Skeletal muscle satellite cell (primary cell): Measurements from ENCODE around the gene NSMCE1.
A peak's percentile ranks its signal among the peaks of the same experiment; 100 is the strongest.
"Not testable (repeated sequence)": the region's sequence is repeated elsewhere in the genome, so short reads cannot be mapped to it uniquely, and the experiment has no call there.

Source experiments
- H3K27me3 ChIP-seq: 2 replicates; pipeline ENCODE4 v1.7.0; 2013; ENCODE audit warnings: low read length; ENCODE audit not compliant: control insufficient read depth, insufficient read depth
- H3K36me3 ChIP-seq: 2 replicates; pipeline ENCODE4 v1.7.0; 2013; ENCODE audit warnings: mild to moderate bottlenecking, control low read depth, low read length; ENCODE audit not compliant: insufficient read depth
- H3K4me1 ChIP-seq: 2 replicates; pipeline ENCODE4 v1.7.0; 2013; ENCODE audit warnings: low read length; ENCODE audit not compliant: control insufficient read depth, insufficient read depth
- H3K4me2 ChIP-seq: 2 replicates; pipeline ENCODE4 v1.7.0; 2013; ENCODE audit warnings: mild to moderate bottlenecking, low read length
- H3K4me3 ChIP-seq: 2 replicates; pipeline ENCODE4 v1.7.0; 2013; ENCODE audit warnings: low read length
- H3K9ac ChIP-seq: 2 replicates; pipeline ENCODE4 v1.7.0; 2013; ENCODE audit warnings: mild to moderate bottlenecking, low read depth, low read length, moderate library complexity
- H3K9me3 ChIP-seq: replicated peaks from 2 replicates; pipeline ENCODE4 v1.7.0; 2013; ENCODE audit warnings: mild to moderate bottlenecking, control low read depth, low read length

The NSMCE1 gene

GRCh38 chr16:27298132-27298531, 29.6 kb upstream of the NSMCE1 start:
- H3K4me1 ChIP-seq = no peaks in the 10 kb centered on the region
- H3K9ac ChIP-seq = no peak overlapping the region
- no peaks in the 10 kb centered on the region for H3K9me3 ChIP-seq
- no peak overlapping the region for H3K4me2 ChIP-seq
- no peak overlapping the region for H3K4me3 ChIP-seq
- no peaks in the 10 kb centered on the region for H3K36me3 ChIP-seq
- H3K27me3 ChIP-seq = no peaks in the 10 kb centered on the region

GRCh38 chr16:27293343-27293742, 24.8 kb upstream of the NSMCE1 start:
- Histone ChIP-seq H3K27me3 (no peaks in the 10 kb centered on the region), H3K4me2 (no peak overlapping the region)

GRCh38 chr16:27291722-27292240, 23.2 kb upstream of the NSMCE1 start:
- H3K4me3 ChIP-seq = no peak overlapping the region

More at GRCh38 chr16:27293343-27293742, 24.8 kb upstream of the NSMCE1 start:
- H3K9me3 ChIP-seq = no peaks in the 10 kb centered on the region
- H3K4me3 ChIP-seq = no peak overlapping the region
- H3K4me1 ChIP-seq = no peaks in the 10 kb centered on the region
- H3K9ac ChIP-seq = no peak overlapping the region
- no peaks in the 10 kb centered on the region for H3K36me3 ChIP-seq

GRCh38 chr16:27291106-27291505, 22.5 kb upstream of the NSMCE1 start:
- H3K9me3 ChIP-seq = no peaks in the 10 kb centered on the region
- H3K9ac ChIP-seq = no peak overlapping the region
- H3K4me1 ChIP-seq = peaks cover 9% of the 10 kb centered on the region
- no peaks in the 10 kb centered on the region for H3K27me3 ChIP-seq
- no peak overlapping the region for H3K4me2 ChIP-seq
- no peaks in the 10 kb centered on the region for H3K36me3 ChIP-seq
- H3K4me3 ChIP-seq = no peak overlapping the region

More at GRCh38 chr16:27291722-27292240, 23.2 kb upstream of the NSMCE1 start:
- no peak overlapping the region for H3K9ac ChIP-seq
- no peak overlapping the region for H3K4me2 ChIP-seq
- H3K9me3 ChIP-seq = no peaks in the 10 kb centered on the region
- H3K36me3 ChIP-seq = no peaks in the 10 kb centered on the region
- peaks cover 4% of the 10 kb centered on the region for H3K4me1 ChIP-seq
- no peaks in the 10 kb centered on the region for H3K27me3 ChIP-seq

- no peak overlapping the region for H3K9ac ChIP-seq
- no peaks in the 10 kb centered on the region for H3K36me3 ChIP-seq
- H3K9me3 ChIP-seq = no peaks in the 10 kb centered on the region
- H3K4me1 ChIP-seq = peaks cover 13% of the 10 kb centered on the region
- H3K4me3 ChIP-seq = no peak overlapping the region
- H3K4me2 ChIP-seq = no peak overlapping the region
- no peaks in the 10 kb centered on the region for H3K27me3 ChIP-seq
Measured at GRCh38 chr16:27290562-27290961, 22.0 kb upstream of the NSMCE1 start.

DNA sequence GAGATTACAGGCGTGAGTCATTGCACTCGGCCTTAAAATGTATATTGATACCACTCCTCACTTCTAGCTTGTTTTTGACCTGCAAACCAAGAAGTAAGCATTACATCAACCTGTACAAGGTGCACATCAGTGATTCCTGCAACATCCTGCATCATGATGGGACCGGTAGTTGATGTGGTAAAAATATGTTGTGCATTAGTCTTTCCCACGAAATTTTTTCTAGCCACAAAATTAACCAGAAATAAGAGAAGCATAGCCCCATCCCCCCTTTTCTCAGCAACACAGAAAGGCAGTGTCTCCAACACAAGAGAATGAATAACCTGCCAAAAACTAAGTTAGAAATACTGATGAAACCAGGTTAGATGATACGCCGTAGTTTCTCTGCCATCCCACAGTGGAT, 21.1 kb upstream of the NSMCE1 start:
- Histone ChIP-seq H3K27me3 (no peaks in the 10 kb centered on the region), H3K4me3 (no peak overlapping the region), H3K9me3 (no peaks in the 10 kb centered on the region), H3K4me2 (no peak overlapping the region), H3K36me3 (no peaks in the 10 kb centered on the region), H3K9ac (no peak overlapping the region), H3K4me1 (peaks cover 13% of the 10 kb centered on the region)

- H3K4me3 ChIP-seq, H3K36me3 ChIP-seq, H3K9me3 ChIP-seq, H3K27me3 ChIP-seq, H3K4me2 ChIP-seq, H3K9ac ChIP-seq: not testable (repeated sequence)
- H3K4me1 ChIP-seq = peaks cover 13% of the 10 kb centered on the region
Measured at GRCh38 chr16:27288313-27288712, 19.7 kb upstream of the NSMCE1 start.

GRCh38 chr16:27287887-27288286, 19.3 kb upstream of the NSMCE1 start:
- no peaks in the 10 kb centered on the region for H3K36me3 ChIP-seq
- H3K4me3 ChIP-seq = no peak overlapping the region
- no peaks in the 10 kb centered on the region for H3K27me3 ChIP-seq
- H3K9ac ChIP-seq = no peak overlapping the region
- H3K9me3 ChIP-seq = no peaks in the 10 kb centered on the region
- peaks cover 13% of the 10 kb centered on the region for H3K4me1 ChIP-seq
- no peak overlapping the region for H3K4me2 ChIP-seq

- H3K36me3 ChIP-seq = no peaks in the 10 kb centered on the region
- H3K4me2 ChIP-seq = no peak overlapping the region
- H3K27me3 ChIP-seq = no peaks in the 10 kb centered on the region
- H3K9me3 ChIP-seq = no peaks in the 10 kb centered on the region
- no peak overlapping the region for H3K4me3 ChIP-seq
- H3K9ac ChIP-seq = peak overlapping the region; percentile 26
- peaks cover 13% of the 10 kb centered on the region for H3K4me1 ChIP-seq
Measured at GRCh38 chr16:27287051-27287811, 18.7 kb upstream of the NSMCE1 start.

- no peak overlapping the region for H3K4me2 ChIP-seq
- H3K9me3 ChIP-seq = no peaks in the 10 kb centered on the region
- H3K4me3 ChIP-seq = no peak overlapping the region
- no peaks in the 10 kb centered on the region for H3K27me3 ChIP-seq
- peaks cover 13% of the 10 kb centered on the region for H3K4me1 ChIP-seq
- peak overlapping the region; percentile 26 for H3K9ac ChIP-seq
- no peaks in the 10 kb centered on the region for H3K36me3 ChIP-seq
Measured at GRCh38 chr16:27286451-27286850, 17.9 kb upstream of the NSMCE1 start.

GRCh38 chr16:27285676-27286196, 17.2 kb upstream of the NSMCE1 start:
- H3K36me3 ChIP-seq = no peaks in the 10 kb centered on the region
- H3K4me3 ChIP-seq = no peak overlapping the region

More at GRCh38 chr16:27285676-27286196, 17.2 kb upstream of the NSMCE1 start:
- H3K27me3 ChIP-seq = no peaks in the 10 kb centered on the region
- no peak overlapping the region for H3K9ac ChIP-seq
- H3K4me1 ChIP-seq = peaks cover 13% of the 10 kb centered on the region
- no peaks in the 10 kb centered on the region for H3K9me3 ChIP-seq
- no peak overlapping the region for H3K4me2 ChIP-seq
